PC-3 (cell line): ENCODE results near the gene ENTHD1. TPM values are rescaled to one million over a fixed set of nuclear protein-coding genes. Genes with fewer than 3 reads are reported as not detected.

Experiments
- ATAC-seq: fragments of 200-7000 bp; cut with Tn5 transposase; 2 replicates; pipeline ENCODE4 v1.9.1; 2020; ENCODE audit warnings: mild to moderate bottlenecking, moderate library complexity
- BruUV-seq: library from RNA; stranded (reverse); fragments of 400-500 nt; replicated peaks from 2 replicates; lab custom pipeline; 2021; lab: Mats Ljungman, UMichigan
- CTCF ChIA-PET: fragments of 300-600 bp; sonication (Branson Sonifier 250); formaldehyde crosslinking; loops from one replicate; lab custom pipeline; 2022; ENCODE audit warnings: antibody characterized with exemption; lab: Charles Lee
- POLR2A ChIA-PET: fragments of 300-600 bp; sonication (Branson Sonifier 250); formaldehyde crosslinking; loops from one replicate; lab custom pipeline; 2022; ENCODE audit warnings: antibody characterized with exemption; ENCODE audit not compliant: unreplicated experiment; lab: Charles Lee
- DNase-seq: peaks from one replicate; pipeline ENCODE4 v3.0.0-alpha.2; 2015
- H2AFZ ChIP-seq: fragments of 300-600 bp; sonication (generic); 2 replicates; pipeline ENCODE4 v1.6.0; 2016; ENCODE audit warnings: antibody characterized with exemption, low read length
- H3F3A ChIP-seq: fragments of 300-600 bp; sonication (generic); one replicate; pipeline ENCODE4 v1.6.0; 2017; ENCODE audit warnings: antibody characterized with exemption, low read length, control low read depth, mild to moderate bottlenecking; ENCODE audit not compliant: unreplicated experiment
- H3K27ac ChIP-seq: fragments of 300-600 bp; sonication (generic); 2 replicates; pipeline ENCODE4 v1.5.1; 2016; ENCODE audit warnings: mild to moderate bottlenecking, low read length
- H3K27me3 ChIP-seq: fragments of 300-600 bp; sonication (generic); 2 replicates; pipeline ENCODE4 v1.6.1; 2016; ENCODE audit warnings: low read length, mixed read lengths
- H3K36me3 ChIP-seq: fragments of 300-600 bp; sonication (generic); 2 replicates; pipeline ENCODE4 v1.6.1; 2016; ENCODE audit warnings: low read depth, mixed run types, low read length, mixed read lengths
- H3K4me1 ChIP-seq: fragments of 300-600 bp; sonication (generic); 2 replicates; pipeline ENCODE4 v1.5.1; 2016; ENCODE audit warnings: low read length; ENCODE audit not compliant: insufficient read depth
- H3K4me2 ChIP-seq: fragments of 300-600 bp; sonication (generic); 2 replicates; pipeline ENCODE4 v1.6.0; 2016; ENCODE audit warnings: low read length
- H3K4me3 ChIP-seq: fragments of 300-600 bp; sonication (generic); 2 replicates; pipeline ENCODE4 v1.5.1; 2016; ENCODE audit warnings: mild to moderate bottlenecking, low read length, mixed read lengths
- H3K79me2 ChIP-seq: fragments of 300-600 bp; sonication (generic); 2 replicates; pipeline ENCODE4 v1.6.1; 2017; ENCODE audit warnings: low read length, mixed read lengths
- H3K9ac ChIP-seq: fragments of 300-600 bp; sonication (generic); 2 replicates; pipeline ENCODE4 v1.6.0; 2016; ENCODE audit warnings: mild to moderate bottlenecking, low read length
- H3K9me2 ChIP-seq: fragments of 300-600 bp; sonication (generic); replicated peaks from 2 replicates; pipeline ENCODE4 v1.6.1; 2016; ENCODE audit warnings: mixed run types, low read length, mixed read lengths
- H3K9me3 ChIP-seq: fragments of 300-600 bp; sonication (generic); 2 replicates; pipeline ENCODE4 v1.6.1; 2016; ENCODE audit warnings: low read length, mixed read lengths
- H4K20me1 ChIP-seq: fragments of 300-600 bp; sonication (generic); 2 replicates; pipeline ENCODE4 v1.6.1; 2016; ENCODE audit warnings: low read length, mixed read lengths
- CTCF ChIP-seq: fragments of 300-600 bp; sonication (generic); conservative IDR thresholded peaks from 2 replicates; pipeline ENCODE4 v1.5.1; 2017; ENCODE audit warnings: antibody characterized with exemption, low read depth, mild to moderate bottlenecking, low read length
- EZH2 ChIP-seq: fragments of 300-600 bp; sonication (generic); IDR thresholded peaks from one replicate; pipeline ENCODE4 v1.6.1; 2017; ENCODE audit warnings: antibody characterized with exemption, mild to moderate bottlenecking, low read length; ENCODE audit not compliant: unreplicated experiment
- EZH2phosphoT487 ChIP-seq: fragments of 300-600 bp; sonication (generic); IDR thresholded peaks from 2 replicates; pipeline ENCODE4 v1.6.1; 2018; ENCODE audit warnings: mild to moderate bottlenecking, antibody characterized with exemption, low read length, borderline replicate concordance
- intact Hi-C: fragments of 100-400 bp; cut with micrococcal nuclease; formaldehyde crosslinking; loops from 2 replicates; pipeline ENCODE4 v1.9.0; 2023
- total RNA-seq: library from RNA; depleted of rRNA; stranded (reverse); fragments of >200 nt; gene quantifications from 2 replicates; pipeline ENCODE4 v1.2.3, GENCODE V29; 2014

The ENTHD1 gene
- total RNA-seq, 1 experiment from 2014 or later, result not detected

- ChIA-PET CTCF (no interaction called here), POLR2A (no interaction called here)
- Histone ChIP-seq H3K27ac (no peak overlapping the region), H3K9ac (no peak overlapping the region), H3K9me2 (no peaks in the 10 kb centered on the region), H3K4me1 (no peaks in the 10 kb centered on the region), H2AFZ (no peak overlapping the region), H3K79me2 (no peaks in the 10 kb centered on the region), H4K20me1 (no peaks in the 10 kb centered on the region), H3K4me2 (no peak overlapping the region), H3K4me3 (no peak overlapping the region), H3K27me3 (peaks cover 70% of the 10 kb centered on the region), H3F3A (no peaks in the 10 kb centered on the region), H3K9me3 (no peaks in the 10 kb centered on the region), H3K36me3 (no peaks in the 10 kb centered on the region)
- no TSS peak for BruUV-seq
- TF ChIP-seq CTCF (no peak), EZH2phosphoT487 (no peak), EZH2 (no peak)
- intact Hi-C loops, result no loop called here
- DNase-seq, result no peak
- no peak for ATAC-seq
Observed at GRCh38 chr22:39917776-39918495, 24.4 kb upstream of the ENTHD1 start.

GRCh38 chr22:39917197-39917643, 23.7 kb upstream of the ENTHD1 start:
- no peak overlapping the region for H3K4me3 ChIP-seq
- no peaks in the 10 kb centered on the region for H3K4me1 ChIP-seq
- ChIA-PET CTCF (no interaction called here), POLR2A (no interaction called here)
- no TSS peak for BruUV-seq
- no peak overlapping the region for H2AFZ ChIP-seq
- DNase-seq, result no peak
- H3K9me2 ChIP-seq, result no peaks in the 10 kb centered on the region
- intact Hi-C loops, result no loop called here
- no peak overlapping the region for H3K27ac ChIP-seq
- H3K36me3 ChIP-seq, result no peaks in the 10 kb centered on the region
- H3F3A ChIP-seq, result no peaks in the 10 kb centered on the region
- ATAC-seq, result no peak
- TF ChIP-seq CTCF, result no peak
- TF ChIP-seq EZH2, result no peak
- H3K9me3 ChIP-seq, result no peaks in the 10 kb centered on the region
- H3K9ac ChIP-seq, result no peak overlapping the region
- no peaks in the 10 kb centered on the region for H4K20me1 ChIP-seq
- H3K4me2 ChIP-seq, result no peak overlapping the region
- H3K27me3 ChIP-seq, result peaks cover 70% of the 10 kb centered on the region
- no peaks in the 10 kb centered on the region for H3K79me2 ChIP-seq

GRCh38 chr22:39916496-39916895, 22.9 kb upstream of the ENTHD1 start:
- Histone ChIP-seq H3K9ac (no peak overlapping the region), H2AFZ (no peak overlapping the region), H3K4me1 (no peaks in the 10 kb centered on the region), H4K20me1 (no peaks in the 10 kb centered on the region), H3K36me3 (no peaks in the 10 kb centered on the region), H3K79me2 (no peaks in the 10 kb centered on the region), H3K4me3 (no peak overlapping the region), H3K27ac (no peak overlapping the region), H3K4me2 (no peak overlapping the region), H3K9me3 (no peaks in the 10 kb centered on the region), H3F3A (no peaks in the 10 kb centered on the region), H3K27me3 (peaks cover 72% of the 10 kb centered on the region), H3K9me2 (no peaks in the 10 kb centered on the region)
- DNase-seq (no peak), ATAC-seq (no peak)
- no TSS peak for BruUV-seq
- POLR2A ChIA-PET, result no interaction called here
- TF ChIP-seq EZH2phosphoT487 (no peak), CTCF (no peak), EZH2 (no peak)
- CTCF ChIA-PET, result no interaction called here
- intact Hi-C loops, result no loop called here
